NOMO-1 treated with dmso at 0.1 percent for 144 hours (cell line): ENCODE measurements around the gene EIF5.

Experiments
- DNase-seq: peaks from one replicate; lab custom pipeline; 2025; ENCODE audit not compliant: unreplicated experiment; lab: John Stamatoyannopoulos, UW

EIF5 gene

GRCh38 chr14:103308717-103309616, 25.1 kb upstream of the EIF5 start:
- DNase-seq = no peak

GRCh38 chr14:103310576-103311095, 23.4 kb upstream of the EIF5 start:
- DNase-seq = no peak

GRCh38 chr14:103311171-103311997, 22.7 kb upstream of the EIF5 start:
- DNase-seq = no peak

- no peak for DNase-seq
Measured at GRCh38 chr14:103312006-103312635, 21.9 kb upstream of the EIF5 start.

- no peak for DNase-seq
Measured at GRCh38 chr14:103313704-103314103, 20.3 kb upstream of the EIF5 start.

- DNase-seq = no peak
Measured at GRCh38 chr14:103314496-103315277, 19.4 kb upstream of the EIF5 start.

- DNase-seq = no peak
Measured at GRCh38 chr14:103315351-103315911, 18.6 kb upstream of the EIF5 start.

GRCh38 chr14:103315941-103316340, 18.1 kb upstream of the EIF5 start:
- no peak for DNase-seq

GRCh38 chr14:103316721-103317121, 17.3 kb upstream of the EIF5 start:
- DNase-seq = no peak

- DNase-seq = peak; percentile 37
Measured at GRCh38 chr14:103317251-103317650, 16.8 kb upstream of the EIF5 start.

GRCh38 chr14:103317976-103318580, 16.0 kb upstream of the EIF5 start:
- no peak for DNase-seq

GRCh38 chr14:103318750-103319419, 15.2 kb upstream of the EIF5 start:
- DNase-seq = no peak

- DNase-seq = no peak
Measured at GRCh38 chr14:103319422-103319821, 14.6 kb upstream of the EIF5 start.

GRCh38 chr14:103326078-103326477, 8.0 kb upstream of the EIF5 start:
- no peak for DNase-seq

- no peak for DNase-seq
Measured at GRCh38 chr14:103328941-103329340, 5.1 kb upstream of the EIF5 start.

GRCh38 chr14:103329401-103330347, 4.4 kb upstream of the EIF5 start:
- DNase-seq = peak; percentile 56

GRCh38 chr14:103330536-103330935, 3.5 kb upstream of the EIF5 start:
- DNase-seq = no peak
